Measurements from ENCODE around the gene CHKA.

The CHKA gene

DNA sequence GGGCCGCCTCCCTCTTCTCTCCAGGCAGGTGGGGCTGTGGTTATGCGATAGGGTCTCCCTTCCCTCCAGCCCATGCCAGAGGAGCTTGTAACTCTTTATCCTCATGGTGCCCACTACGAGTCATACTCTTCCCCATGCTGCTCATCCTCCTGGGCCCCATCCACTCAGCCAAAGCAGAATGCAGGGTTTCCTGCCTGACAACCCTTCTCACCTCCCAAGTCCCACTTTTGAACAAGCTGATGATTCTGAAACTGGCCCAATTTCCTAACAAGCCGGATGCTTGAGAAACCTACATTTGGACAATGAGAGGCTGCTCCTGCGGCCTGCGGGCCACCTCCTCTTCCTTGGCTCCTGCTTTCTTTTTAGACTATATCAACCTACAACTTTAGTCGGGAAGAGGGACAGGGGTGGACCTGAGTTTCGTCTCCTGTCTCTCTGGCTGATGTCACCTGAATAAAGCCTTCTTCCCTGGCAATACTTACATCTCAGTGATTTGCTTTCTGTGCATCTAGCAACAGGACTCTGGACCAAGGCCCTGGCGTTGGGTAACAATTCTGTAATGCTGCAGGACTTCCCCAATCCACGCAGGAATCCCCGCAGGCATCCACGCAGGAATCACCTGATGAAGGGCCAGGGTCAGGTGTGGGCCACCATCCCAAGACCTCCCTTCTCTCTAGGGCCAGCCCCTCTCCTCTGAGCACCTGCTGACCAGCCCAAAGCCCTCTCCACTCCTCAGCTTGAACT, 92.2 kb downstream of the CHKA start:
- peak; percentile 79 for DNase-seq

DNA sequence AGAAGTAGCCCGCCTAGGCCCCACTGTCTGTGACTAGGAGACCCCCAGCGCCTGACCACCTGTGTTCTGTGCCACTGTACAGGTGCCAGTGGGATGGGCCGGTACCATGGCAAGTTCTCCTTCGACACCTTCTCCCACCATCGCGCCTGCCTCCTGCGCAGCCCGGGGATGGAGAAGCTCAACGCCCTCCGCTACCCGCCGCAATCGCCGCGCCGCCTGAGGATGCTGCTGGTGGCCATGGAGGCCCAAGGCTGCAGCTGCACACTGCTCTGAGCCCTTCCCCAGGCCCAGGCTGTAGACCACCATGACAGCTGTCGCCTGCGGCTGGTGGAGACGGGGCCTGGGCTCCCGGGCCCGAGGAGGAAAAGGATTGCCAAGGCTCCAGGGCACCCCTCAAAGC, 93.5 kb downstream of the CHKA start:
- no peak for DNase-seq

DNA sequence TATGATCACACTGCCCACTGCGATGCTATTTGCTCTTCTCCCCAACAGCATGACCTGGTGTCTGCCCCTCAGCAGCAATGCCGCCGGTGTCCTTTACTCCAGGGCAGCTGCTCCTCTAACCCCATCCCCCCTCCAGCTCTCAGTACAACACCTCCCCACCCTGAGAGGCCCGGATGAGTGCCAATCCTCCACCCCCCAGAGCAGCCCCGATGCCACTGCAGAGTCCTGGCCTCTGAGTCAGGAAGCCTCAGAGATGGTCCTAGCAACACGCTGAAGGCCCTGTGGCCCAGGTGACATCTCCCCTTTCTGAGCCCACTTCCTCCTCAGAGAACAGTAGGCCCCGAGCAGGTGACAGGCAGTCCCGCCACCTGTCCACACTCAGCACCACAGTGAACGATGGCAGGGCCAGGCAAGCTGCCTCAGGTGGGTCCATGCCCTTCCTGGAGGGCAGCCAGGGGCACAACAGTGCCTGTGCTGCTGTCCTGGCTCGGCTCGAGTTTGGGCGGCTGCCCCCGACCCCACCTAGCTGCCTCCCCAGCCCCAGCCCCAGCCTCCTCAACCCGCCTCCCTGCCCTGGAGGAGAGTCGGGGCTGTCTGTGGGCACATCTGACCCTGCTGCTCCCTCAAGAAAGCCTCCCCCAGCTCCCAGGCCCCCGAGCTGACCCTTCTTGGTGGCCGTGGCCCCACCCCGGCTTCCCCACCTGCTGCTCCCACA, 94.6 kb downstream of the CHKA start:
- no peak for DNase-seq

DNA sequence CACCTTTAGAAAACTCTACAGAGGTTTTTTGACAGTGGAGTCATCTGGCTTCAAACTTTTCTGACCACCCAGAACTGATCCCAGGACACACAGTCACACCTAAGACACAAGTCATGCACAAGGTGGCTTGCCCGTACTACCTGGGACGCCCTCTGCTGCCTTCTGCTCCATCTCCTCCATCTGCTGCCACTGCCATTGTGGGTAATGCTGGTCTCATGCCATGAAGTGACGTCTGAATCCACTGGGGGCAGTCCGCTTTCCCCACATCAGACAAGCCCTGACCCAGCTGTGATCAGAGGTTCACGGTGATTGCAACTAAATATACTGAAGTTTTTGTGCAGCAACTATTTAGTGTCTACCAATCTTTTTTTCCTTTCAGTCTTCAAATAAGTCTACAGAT, 96.1 kb downstream of the CHKA start:
- no peak for DNase-seq

DNA sequence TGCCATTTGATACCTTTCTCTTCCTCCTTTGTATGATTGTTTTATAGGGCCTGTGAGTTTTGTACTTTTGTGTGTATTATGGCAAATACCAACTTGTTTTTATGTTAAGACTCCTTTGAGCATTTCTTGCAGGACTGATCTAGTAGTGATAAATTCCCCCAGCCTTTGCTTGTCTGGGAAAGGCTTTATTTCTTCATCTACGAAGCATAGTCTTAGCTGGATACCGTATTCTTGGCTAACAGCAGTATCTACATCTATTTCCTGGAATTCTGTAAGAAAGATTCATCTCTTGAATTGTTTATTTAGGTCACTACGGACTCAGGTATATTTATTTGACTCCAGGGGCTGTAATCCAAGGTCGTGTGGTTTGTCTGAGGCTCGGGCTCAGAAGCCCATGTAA, 96.7 kb downstream of the CHKA start:
- DNase-seq: no peak

DNA sequence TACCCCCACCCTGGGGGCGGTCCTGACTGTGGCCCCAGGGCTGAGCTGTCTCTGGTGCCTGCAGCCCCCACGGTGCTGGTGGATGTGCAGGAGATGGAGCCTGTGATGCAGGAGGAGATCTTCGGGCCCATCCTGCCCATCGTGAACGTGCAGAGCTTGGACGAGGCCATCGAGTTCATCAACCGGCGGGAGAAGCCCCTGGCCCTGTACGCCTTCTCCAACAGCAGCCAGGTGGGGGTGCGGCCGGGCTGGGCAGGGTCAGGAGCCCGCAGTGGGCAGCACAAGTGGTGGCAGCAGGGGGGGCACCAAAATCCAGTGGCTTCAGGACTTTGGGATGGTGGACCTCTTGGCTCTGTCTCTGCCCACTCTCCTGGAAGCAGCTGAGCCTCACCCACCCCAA, 98.7 kb downstream of the CHKA start:
- no peak for DNase-seq

DNA sequence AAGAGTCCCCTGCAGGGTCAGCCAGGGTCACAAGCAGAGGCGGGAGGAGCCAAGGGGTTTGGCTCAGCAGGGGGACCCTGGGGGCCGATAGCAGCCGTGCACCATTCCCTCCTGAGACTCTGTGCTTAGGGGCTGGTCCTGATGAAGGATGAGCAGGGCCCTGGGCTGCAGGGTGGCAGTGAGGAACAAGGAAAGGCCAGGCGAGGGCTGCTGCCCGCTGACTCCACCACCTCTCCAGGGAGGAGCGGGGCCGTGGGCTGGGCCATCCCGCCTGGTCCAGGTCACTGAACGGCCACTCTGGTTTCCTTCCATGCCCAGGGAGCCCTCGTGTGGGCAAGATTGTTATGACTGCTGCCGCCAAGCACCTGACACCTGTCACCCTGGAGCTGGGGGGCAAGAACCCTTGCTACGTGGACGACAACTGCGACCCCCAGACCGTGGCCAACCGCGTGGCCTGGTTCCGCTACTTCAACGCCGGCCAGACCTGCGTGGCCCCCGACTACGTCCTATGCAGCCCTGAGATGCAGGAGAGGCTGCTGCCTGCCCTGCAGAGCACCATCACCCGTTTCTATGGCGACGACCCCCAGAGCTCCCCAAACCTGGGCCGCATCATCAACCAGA, 99.9 kb downstream of the CHKA start:
- peak; percentile 50 for DNase-seq

GRCh38 chr11:68020575-68020974, 100.6 kb downstream of the CHKA start:
- peak; percentile 72 for DNase-seq

DNA sequence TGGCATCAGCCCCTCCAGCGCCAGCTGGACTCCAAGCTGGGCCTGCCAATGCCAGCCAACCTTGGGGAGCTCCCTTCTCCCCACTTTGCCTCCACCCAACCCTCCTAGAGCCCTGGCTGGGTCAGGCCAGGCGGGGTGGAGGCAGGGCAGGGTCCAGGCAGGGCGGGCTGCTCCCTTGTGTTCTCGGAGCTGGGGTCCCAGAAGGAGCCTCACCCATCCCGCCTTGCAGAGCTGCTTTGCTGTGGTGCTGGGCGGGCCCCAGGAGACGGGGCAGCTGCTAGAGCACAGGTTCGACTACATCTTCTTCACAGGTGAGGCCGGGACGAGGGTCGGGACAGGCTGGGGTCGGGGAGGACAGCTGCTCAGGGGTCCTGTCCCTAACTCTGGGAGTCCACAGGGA, 101.7 kb downstream of the CHKA start:
- DNase-seq: no peak

DNA sequence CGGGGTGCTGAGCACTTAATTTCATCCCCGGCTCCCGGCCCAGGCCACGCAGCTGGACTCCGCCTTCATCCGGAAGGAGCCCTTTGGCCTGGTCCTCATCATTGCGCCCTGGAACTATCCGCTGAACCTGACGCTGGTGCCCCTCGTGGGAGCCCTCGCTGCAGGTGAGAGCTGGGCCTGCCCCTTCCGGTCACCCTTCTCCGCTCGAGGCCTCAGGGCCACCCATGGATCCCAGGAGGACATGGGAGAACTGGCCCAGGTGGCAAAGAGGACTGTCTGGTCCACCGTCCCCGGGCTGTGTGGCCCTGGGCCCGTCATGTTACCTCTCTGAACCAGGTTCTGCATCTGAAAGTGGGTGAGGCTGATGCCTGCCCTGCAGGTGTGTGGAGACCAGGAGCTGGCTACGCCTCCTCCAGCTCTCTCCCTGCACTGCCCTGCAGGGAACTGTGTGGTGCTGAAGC, 102.4 kb downstream of the CHKA start:
- DNase-seq: no peak

- DNase-seq: no peak
These were observed 103.0 kb downstream of the CHKA start for GRCh38 chr11:68017980-68018729.

- no peak for DNase-seq
These were observed 104.0 kb downstream of the CHKA start for GRCh38 chr11:68016904-68017817.

- no peak for DNase-seq
These were observed 104.9 kb downstream of the CHKA start for GRCh38 chr11:68016161-68016903.

DNA sequence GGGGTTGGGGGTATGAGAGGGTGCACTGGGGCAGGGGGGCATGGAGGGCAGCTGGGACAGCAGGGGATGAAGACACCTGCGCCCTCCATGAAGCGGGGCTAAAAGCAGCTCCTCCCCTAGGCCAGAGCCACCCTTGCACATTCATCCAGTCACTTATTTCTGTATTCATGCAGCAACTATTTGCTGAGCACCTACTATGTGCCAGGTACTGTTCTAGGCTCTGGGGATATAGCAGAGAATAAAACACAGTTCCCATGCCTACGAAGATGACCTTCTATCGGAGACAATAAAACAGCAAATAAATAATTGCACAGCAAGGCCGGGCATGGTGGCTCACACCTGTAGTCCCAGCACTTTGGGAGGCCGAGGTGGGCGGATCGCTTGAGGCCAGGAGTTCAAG, 105.7 kb downstream of the CHKA start:
- no peak for DNase-seq

GRCh38 chr11:68014947-68015447, 106.2 kb downstream of the CHKA start:
- DNase-seq: no peak

DNA sequence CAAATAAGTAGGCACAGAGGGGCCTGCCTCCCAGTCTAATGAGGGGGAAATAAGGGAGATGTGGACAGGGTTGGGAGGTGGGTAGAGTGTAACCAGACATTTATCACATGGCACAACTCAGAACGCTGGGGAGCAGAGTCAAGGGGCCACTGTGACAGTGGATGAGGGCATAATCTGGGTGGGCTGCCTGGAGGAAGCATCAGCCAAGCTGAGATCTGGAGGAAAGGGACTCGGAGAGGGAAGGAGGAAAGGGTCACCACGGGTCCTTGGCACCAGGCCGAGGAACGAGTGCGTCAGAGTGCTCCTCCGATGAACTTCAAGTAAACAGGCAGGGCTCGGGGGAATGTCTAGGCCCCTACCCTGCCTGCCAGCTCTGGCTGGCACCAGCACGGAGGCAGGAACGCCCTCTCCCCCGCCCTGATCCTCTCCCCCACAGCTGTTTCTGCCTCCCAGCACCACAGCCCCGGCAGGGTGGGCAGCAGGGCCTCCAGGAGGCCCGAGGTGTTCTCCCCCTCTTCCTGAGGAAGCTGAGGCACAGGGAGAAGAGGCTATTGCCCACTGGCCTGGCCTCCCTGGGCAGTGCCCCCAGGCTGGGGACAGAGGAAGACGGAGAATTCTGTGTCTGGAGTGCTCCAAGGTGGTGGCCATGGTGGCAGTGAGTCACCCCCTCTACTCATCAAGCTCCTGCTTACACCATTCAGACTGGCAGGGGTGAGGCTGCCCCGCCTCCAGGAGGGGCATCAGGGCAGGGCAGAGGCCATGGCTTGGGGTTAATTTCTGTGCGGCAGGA, 106.8 kb downstream of the CHKA start:
- DNase-seq: peak; percentile 98

DNA sequence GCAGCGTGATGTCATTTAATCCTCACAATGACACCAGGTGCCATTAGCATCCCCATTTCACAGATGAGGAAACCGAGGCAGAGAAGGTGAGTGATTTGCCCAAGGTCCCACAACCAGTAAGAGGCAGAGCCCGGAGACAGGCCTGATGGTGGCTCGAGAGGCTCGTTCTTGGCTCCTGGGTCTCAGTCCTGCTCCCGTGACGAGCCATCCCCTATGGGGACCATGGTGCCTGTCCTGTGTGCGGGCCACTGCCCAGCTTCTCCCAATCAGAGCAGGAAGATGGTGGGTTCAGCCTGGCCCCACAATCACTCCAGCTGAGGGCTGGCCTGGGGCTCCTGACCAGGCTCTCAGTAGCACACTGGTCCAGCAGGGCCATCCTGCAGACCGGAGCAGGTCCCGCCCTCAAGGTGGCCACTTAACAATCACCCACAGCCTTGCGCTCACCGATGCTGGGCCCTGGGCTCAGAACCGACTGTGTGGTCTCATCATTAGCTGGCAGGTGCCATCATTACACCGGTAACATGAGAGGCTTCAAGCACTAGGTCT, 107.5 kb downstream of the CHKA start:
- DNase-seq: no peak

DNA sequence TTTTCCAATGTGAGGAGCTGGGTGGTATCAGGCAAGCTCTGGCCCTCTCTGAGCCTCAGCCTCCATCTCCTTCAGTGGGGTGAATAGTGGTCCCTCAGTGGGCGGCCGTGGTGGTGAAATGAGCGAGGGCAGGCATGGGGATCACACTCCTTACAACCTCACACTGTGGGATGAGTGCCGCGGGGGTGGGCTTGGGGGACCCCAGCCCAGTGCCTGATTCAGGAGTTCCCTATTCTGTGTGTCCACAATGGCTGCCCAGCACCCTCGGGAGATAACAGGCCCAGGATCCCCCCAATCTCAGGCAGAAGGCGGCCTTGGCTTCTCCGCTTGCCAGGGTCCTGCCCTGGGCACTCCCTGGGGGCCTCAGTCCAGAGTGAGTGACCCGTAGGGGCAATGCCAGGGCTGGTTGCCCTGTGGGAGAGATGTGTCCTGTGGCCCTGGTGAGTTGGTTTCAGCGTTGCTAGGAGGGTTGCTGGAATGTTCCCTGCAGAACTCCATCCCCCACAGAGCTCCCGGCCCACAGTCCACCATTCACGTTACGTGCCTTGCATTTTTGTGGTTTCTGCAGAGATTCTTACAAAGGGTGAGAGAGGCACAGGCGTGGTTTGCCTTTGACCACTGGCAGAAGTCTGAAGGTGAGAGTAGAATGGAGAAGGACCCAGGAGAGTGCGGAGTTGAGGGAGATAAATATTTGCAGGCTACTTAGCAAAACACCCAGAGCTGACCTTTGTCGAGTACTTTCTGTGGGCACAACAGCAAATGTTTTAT, 108.2 kb downstream of the CHKA start:
- peak; percentile 99 for DNase-seq

All from NCI-H226 (cell line).